Measurements from ENCODE around the gene FKBP8.

DNA sequence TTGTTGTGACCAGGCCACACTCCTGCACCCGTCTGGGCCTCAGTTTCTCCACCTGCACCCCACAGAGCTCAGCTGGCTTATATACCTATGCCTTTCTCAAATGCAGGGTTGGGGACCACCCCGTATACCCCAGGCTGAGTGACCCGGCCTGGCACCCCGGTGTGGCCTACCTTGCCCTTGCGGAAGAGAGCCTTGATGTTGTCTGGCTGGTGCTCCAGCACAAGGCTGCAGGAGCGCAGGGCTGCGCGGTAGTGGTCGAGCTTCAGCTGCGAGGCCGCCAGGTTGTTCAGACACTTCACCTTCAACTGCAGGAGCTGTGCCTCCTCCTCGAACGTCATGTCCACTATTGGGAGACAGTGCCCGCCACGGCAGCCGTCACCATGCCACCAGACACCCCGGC, 5.9 kb downstream of the FKBP8 start:
- TF ChIP-seq, protein P1, sequence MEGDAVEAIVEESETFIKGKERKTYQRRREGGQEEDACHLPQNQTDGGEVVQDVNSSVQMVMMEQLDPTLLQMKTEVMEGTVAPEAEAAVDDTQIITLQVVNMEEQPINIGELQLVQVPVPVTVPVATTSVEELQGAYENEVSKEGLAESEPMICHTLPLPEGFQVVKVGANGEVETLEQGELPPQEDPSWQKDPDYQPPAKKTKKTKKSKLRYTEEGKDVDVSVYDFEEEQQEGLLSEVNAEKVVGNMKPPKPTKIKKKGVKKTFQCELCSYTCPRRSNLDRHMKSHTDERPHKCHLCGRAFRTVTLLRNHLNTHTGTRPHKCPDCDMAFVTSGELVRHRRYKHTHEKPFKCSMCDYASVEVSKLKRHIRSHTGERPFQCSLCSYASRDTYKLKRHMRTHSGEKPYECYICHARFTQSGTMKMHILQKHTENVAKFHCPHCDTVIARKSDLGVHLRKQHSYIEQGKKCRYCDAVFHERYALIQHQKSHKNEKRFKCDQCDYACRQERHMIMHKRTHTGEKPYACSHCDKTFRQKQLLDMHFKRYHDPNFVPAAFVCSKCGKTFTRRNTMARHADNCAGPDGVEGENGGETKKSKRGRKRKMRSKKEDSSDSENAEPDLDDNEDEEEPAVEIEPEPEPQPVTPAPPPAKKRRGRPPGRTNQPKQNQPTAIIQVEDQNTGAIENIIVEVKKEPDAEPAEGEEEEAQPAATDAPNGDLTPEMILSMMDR (IDR thresholded peaks at IDR 0.05) = no peak
- no peak for TF ChIP-seq POLR2A (IDR thresholded peaks at IDR 0.05)

All from lower leg skin (tissue), 3 donors.